ENCODE data around the gene CXCL8. TPM values are rescaled to one million over a fixed set of nuclear protein-coding genes. Genes with fewer than 3 reads are reported as not detected.

CXCL8 gene
- total and polyA plus RNA-seq, 2 donors (not counting 3 experiments of a cell fraction or from before 2014, with no cell fraction given): 6.4 to 12.6 TPM

GRCh38 chr4:73780834-73781233, 40.5 kb downstream of the CXCL8 start:
- BruUV-seq (replicated peaks): no TSS peak
- TF ChIP-seq GATA2 (IDR thresholded peaks at IDR 0.05; ENCODE audit: insufficient read depth, insufficient read length, low read depth, low read length): no peak
- no peak for TF ChIP-seq POLR2AphosphoS5 (IDR thresholded peaks at IDR 0.05; ENCODE audit: insufficient read depth, low read depth, low read length)
- TF ChIP-seq, protein P1, sequence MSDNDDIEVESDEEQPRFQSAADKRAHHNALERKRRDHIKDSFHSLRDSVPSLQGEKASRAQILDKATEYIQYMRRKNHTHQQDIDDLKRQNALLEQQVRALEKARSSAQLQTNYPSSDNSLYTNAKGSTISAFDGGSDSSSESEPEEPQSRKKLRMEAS (IDR thresholded peaks at IDR 0.05; ENCODE audit: insufficient read depth, insufficient read length): no peak
- no peak for TF ChIP-seq POLR2A (IDR thresholded peaks at IDR 0.05; ENCODE audit: low read depth, low read length)
- TF ChIP-seq EZH2 (IDR thresholded peaks at IDR 0.05; ENCODE audit: borderline replicate concordance, low read depth, low read length, severe bottlenecking): no peak
- no peak for TF ChIP-seq MYC (IDR thresholded peaks at IDR 0.05; ENCODE audit: low read depth, low read length)
- no peak for TF ChIP-seq JUN (IDR thresholded peaks at IDR 0.05; ENCODE audit: borderline replicate concordance, insufficient read depth, insufficient read length, low read depth)
- TF ChIP-seq, protein P2, sequence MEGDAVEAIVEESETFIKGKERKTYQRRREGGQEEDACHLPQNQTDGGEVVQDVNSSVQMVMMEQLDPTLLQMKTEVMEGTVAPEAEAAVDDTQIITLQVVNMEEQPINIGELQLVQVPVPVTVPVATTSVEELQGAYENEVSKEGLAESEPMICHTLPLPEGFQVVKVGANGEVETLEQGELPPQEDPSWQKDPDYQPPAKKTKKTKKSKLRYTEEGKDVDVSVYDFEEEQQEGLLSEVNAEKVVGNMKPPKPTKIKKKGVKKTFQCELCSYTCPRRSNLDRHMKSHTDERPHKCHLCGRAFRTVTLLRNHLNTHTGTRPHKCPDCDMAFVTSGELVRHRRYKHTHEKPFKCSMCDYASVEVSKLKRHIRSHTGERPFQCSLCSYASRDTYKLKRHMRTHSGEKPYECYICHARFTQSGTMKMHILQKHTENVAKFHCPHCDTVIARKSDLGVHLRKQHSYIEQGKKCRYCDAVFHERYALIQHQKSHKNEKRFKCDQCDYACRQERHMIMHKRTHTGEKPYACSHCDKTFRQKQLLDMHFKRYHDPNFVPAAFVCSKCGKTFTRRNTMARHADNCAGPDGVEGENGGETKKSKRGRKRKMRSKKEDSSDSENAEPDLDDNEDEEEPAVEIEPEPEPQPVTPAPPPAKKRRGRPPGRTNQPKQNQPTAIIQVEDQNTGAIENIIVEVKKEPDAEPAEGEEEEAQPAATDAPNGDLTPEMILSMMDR (IDR thresholded peaks at IDR 0.05; ENCODE audit: extremely low read depth in 1 of 2, insufficient read depth in 1 of 2, low read depth in 1 of 2, low read length in 2 of 2): no peak
- no peak for TF ChIP-seq FOS (IDR thresholded peaks at IDR 0.05; ENCODE audit: borderline replicate concordance, insufficient read depth, low read length)
- Histone ChIP-seq H3K36me3 (ENCODE audit: control insufficient read depth in 2 of 2, extremely low read depth in 1 of 2, insufficient read depth in 2 of 2, low read length in 2 of 2) (no peaks in the 10 kb centered on the region), H3K4me1 (ENCODE audit: control insufficient read depth, extremely low read depth, insufficient read depth, low read length) (peaks cover 22% of the 10 kb centered on the region), H3K27me3 (ENCODE audit: control insufficient read depth in 2 of 2, insufficient read depth in 2 of 2, low read length in 2 of 2) (no peaks in the 10 kb centered on the region), H3K9me3 (replicated peaks; ENCODE audit: control insufficient read depth, insufficient read depth, low read length) (no peaks in the 10 kb centered on the region), H3K4me3 (replicated peaks in 1 of 3; ENCODE audit: insufficient read depth in 1 of 3, low read depth in 1 of 3, low read length in 3 of 3) (no peak overlapping the region), H2AFZ (ENCODE audit: low read depth, low read length) (no peak overlapping the region), H3K27ac (ENCODE audit: insufficient read depth, low read depth, low read length) (no peak overlapping the region), H4K20me1 (replicated peaks; ENCODE audit: control insufficient read depth, extremely low read depth, insufficient read depth, low read length) (no peaks in the 10 kb centered on the region), H3K4me2 (ENCODE audit: insufficient read depth, low read length) (no peak overlapping the region), H3K9ac (replicated peaks; ENCODE audit: extremely low read depth, insufficient read depth, low read length) (no peak overlapping the region), H3K79me2 (ENCODE audit: control insufficient read depth, insufficient read depth, low read length) (no peaks in the 10 kb centered on the region), H3K9me1 (replicated peaks; ENCODE audit: control insufficient read depth, extremely low read depth, insufficient read depth, low read length) (no peaks in the 10 kb centered on the region)
- dilution Hi-C loops (cut with MboI; ENCODE audit: extremely low pct_ligation_motif_present, low sequenced_read_pairs) (no loop called here), intact Hi-C loops (cut with micrococcal nuclease) (no loop called here)
- POLR2A ChIA-PET: no interaction called here
- FAIRE-seq: no peak
- no peak for DNase-seq (ENCODE audit: low read depth, low spot score)
- CTCF ChIA-PET: no interaction called here
